ENCODE measurements around the gene GSTO2.

Gene GSTO2

DNA sequence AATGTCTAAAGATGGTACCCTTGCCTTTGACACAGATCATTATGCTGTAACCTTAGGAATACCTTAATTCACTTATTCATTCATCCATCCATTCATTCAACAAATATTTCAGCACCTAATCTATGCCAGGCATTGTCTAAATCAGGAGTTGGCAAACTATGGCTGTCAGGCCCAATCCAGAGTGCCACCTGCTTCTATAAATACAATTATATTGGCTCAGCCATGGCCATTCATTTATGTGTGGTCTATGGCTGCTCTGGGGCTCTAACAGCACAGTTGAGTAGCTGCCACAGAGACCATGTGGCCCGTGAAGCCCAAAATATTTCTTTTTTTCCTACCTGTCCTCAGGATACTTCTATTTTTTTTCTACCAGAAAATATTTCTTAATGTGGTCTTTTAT is 75.2 kb downstream of the GSTO2 start:
- no peak for DNase-seq

DNA sequence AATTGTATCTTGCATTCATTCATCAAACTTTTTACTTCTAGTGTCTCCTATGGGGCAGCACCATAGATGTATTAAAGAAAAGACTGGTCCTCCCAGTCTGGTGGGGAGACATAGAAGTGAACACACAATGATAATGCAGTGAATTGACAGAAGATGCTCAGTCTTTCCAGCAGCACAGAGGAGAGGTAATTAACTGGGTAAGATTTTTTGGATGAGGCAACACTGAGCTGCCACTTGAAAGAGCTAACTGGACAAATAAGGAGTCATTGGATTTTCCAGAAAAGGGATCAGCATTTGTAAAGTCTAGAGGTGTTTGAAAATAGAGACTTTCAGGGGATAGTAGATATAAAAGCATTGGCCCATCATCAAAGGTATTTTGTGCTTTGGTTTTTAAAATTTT is 76.5 kb downstream of the GSTO2 start:
- no peak for DNase-seq

GRCh38 chr10:104345941-104346340 is 77.0 kb downstream of the GSTO2 start:
- DNase-seq = no peak

DNA sequence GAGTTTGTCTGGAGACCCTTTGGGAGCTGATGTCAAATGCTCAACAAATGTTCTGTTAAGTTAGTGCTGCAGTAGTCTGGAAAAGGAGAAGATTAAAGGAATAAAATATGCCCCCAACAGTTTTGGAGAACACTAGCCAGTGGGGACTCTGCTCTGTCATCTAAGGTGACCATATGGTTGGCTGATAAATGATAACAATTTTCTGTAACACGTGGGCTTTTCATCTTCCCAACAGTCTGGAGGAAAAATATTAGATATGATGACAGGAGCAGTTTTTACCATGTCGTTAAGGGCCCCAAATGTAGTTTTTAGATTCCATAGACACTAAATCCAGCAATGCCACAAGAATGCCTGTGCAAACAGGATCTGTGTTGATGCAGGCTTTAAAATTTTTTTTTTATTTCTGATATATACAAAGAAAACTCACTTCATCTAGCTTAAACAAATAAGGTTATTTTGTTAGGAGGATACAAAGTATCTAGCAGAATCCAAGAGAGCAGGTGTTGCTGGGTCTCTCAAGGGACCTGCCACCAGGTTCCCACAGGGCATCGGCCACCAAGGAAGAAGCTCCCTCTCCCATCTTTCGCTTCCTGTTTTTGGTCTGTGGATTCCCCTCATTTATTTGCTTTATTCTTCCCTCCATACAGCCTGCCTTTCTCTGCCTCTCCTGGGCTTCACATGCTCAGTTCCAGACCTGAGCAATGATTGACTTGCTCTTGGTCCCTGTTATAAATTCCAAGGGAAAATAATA is 78.5 kb downstream of the GSTO2 start:
- DNase-seq = no peak

GRCh38 chr10:104348601-104349000 is 79.6 kb downstream of the GSTO2 start:
- no peak for DNase-seq

DNA sequence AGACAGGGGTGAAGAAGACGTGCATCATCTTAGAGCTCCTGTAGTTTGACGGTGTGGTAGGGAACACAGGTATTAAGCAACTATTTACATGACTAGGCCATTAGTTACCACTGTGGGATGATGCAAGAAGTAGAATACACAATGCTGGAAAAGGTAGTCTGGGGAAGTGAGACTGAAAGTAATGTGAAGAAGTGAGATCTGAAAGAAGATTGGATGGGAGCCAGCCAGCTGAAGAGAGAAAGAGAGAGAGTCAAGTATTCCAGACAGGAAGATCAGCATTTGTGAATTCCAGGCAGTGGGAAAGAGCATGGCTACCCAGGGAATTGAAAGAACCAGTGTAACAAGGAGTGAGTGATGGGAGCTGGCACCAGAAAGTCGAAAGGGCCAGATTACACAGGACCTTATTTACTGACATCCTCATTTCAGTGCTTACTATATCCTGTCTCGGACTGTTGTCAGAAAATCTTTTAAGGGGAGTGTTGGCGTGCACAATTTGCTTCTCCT is 80.7 kb downstream of the GSTO2 start:
- no peak for DNase-seq

DNA sequence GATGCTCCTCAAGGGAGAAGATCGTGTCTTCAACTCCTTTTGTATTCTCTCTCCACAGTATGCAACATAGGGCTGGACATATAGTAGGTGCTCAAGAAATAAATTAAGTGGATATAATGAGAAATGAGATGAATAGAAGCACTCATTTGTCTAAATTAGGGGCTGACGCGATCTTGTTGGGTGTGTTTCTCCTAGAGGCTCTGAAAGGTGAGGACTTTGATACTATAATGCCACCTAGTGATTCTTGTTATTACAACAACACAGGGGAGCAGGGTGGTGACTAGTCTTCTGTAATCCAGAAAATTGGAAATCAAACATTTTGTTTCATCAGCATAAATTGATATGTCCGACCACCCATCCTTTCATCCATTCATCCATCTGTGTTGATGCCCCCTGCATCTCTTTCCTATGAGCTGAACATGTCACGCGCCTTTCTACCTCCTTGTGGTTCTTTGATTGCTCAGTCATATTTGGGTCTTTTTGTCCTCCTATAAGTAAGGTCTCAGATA is 81.2 kb downstream of the GSTO2 start:
- no peak for DNase-seq

GRCh38 chr10:104351061-104351702 is 82.2 kb downstream of the GSTO2 start:
- DNase-seq = no peak

DNA sequence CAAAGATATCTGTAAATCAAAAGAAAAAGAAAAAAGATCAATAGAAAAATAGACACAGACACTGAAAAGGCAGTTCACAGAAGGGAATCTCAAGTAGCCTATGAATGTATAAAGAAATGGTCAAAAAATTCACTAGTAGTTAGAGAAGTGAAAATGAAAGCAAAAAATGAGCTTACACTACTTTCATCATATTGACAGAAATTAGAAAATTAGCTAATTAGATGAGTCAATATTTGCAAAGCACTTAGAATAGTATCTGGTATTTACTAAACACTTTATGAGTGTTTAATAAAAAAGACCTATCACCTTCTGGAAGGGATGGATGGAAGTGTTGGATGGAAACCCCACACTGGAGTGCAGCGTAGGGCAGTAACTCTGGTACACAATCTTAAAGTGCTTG is 82.9 kb downstream of the GSTO2 start:
- no peak for DNase-seq

GRCh38 chr10:104353325-104354048 is 84.5 kb downstream of the GSTO2 start, which contains the start of gene CFAP58:
TSS of gene CFAP58 (plus strand) at chr10:104353833. CDS start at chr10:104353898, 65 bp downstream.
- peak; percentile 88 for DNase-seq

Measured in activated naive CD4-positive, alpha-beta T cell treated with Interleukin-2 at 50 U/mL for 16 hours (primary cell).